SU-DHL-6 (cell line): Measurements from ENCODE around the gene UMODL1.

Experiments used
- H2AFZ ChIP-seq: fragments of 200-600 bp; sonication (generic); 2 replicates; pipeline ENCODE4 v1.6.1; 2014; ENCODE audit warnings: low read depth, mild to moderate bottlenecking, moderate library complexity, mixed read lengths, antibody characterized with exemption, low read length; ENCODE audit not compliant: severe bottlenecking
- H3F3A ChIP-seq: fragments of 200-600 bp; shearing (Covaris generic); 2 replicates; pipeline ENCODE4 v1.6.0; 2016; ENCODE audit warnings: antibody characterized with exemption, mild to moderate bottlenecking; ENCODE audit not compliant: insufficient read depth
- H3K27ac ChIP-seq: fragments of 200-600 bp; sonication (generic); 2 replicates; pipeline ENCODE4 v1.5.1; 2016; ENCODE audit warnings: low read depth, mild to moderate bottlenecking, low read length, moderate library complexity, mixed read lengths
- H3K27me3 ChIP-seq: fragments of 200-600 bp; sonication (generic), shearing (Covaris generic); 2 replicates; pipeline ENCODE4 v1.6.0; 2014; ENCODE audit warnings: mild to moderate bottlenecking, low read length
- H3K36me3 ChIP-seq: fragments of 200-600 bp; sonication (generic); 2 replicates; pipeline ENCODE4 v1.6.1; 2014; ENCODE audit warnings: mild to moderate bottlenecking, low read length, mixed read lengths
- H3K4me2 ChIP-seq: fragments of 300-600, 200-600 bp; shearing (Covaris generic), sonication (generic); 2 replicates; pipeline ENCODE4 v1.6.0; 2014; ENCODE audit warnings: low read length, low read depth, mild to moderate bottlenecking; ENCODE audit not compliant: poor library complexity, severe bottlenecking
- H3K4me3 ChIP-seq: fragments of 200-600 bp; sonication (generic); 2 replicates; pipeline ENCODE4 v1.5.1; 2014; ENCODE audit warnings: antibody characterized with exemption, low read length, mild to moderate bottlenecking, mixed read lengths; ENCODE audit not compliant: insufficient read depth, poor library complexity, severe bottlenecking
- H3K79me2 ChIP-seq: fragments of 200-600 bp; sonication (generic); 2 replicates; pipeline ENCODE4 v1.6.1; 2014; ENCODE audit warnings: mild to moderate bottlenecking, low read length, moderate library complexity; ENCODE audit not compliant: insufficient read depth
- H3K9ac ChIP-seq: fragments of 200-600 bp; sonication (generic); 2 replicates; pipeline ENCODE4 v1.7.0; 2014; ENCODE audit warnings: mild to moderate bottlenecking, low read length
- H3K9me2 ChIP-seq: fragments of 200-600 bp; sonication (generic); replicated peaks from 2 replicates; pipeline ENCODE4 v1.6.1; 2014; ENCODE audit warnings: low read length; ENCODE audit not compliant: insufficient read depth
- H3K9me3 ChIP-seq: fragments of 200-600 bp; sonication (generic); 2 replicates; pipeline ENCODE4 v1.6.1; 2014; ENCODE audit warnings: low read length, mixed read lengths; ENCODE audit not compliant: insufficient read depth
- H4K20me1 ChIP-seq: fragments of 200-600 bp; sonication (generic); 2 replicates; pipeline ENCODE4 v1.6.1; 2014; ENCODE audit warnings: low read depth, mild to moderate bottlenecking, antibody characterized with exemption, low read length, moderate library complexity, mixed read lengths
- EZH2phosphoT487 ChIP-seq: fragments of 200-600 bp; sonication (generic), shearing (Covaris generic); conservative IDR thresholded peaks from 2 replicates; pipeline ENCODE4 v1.6.1; 2018; ENCODE audit warnings: mild to moderate bottlenecking, antibody characterized with exemption, low read length, moderate library complexity, mixed read lengths
- TF ChIP-seq, protein P1 (sequence below): fragments of 200-600 bp; sonication (generic); IDR thresholded peaks from one replicate; pipeline ENCODE4 v1.5.1; 2017; ENCODE audit warnings: antibody characterized with exemption, mild to moderate bottlenecking, low read length, moderate library complexity; ENCODE audit not compliant: insufficient read depth, poor library complexity, severe bottlenecking

UMODL1 gene

DNA sequence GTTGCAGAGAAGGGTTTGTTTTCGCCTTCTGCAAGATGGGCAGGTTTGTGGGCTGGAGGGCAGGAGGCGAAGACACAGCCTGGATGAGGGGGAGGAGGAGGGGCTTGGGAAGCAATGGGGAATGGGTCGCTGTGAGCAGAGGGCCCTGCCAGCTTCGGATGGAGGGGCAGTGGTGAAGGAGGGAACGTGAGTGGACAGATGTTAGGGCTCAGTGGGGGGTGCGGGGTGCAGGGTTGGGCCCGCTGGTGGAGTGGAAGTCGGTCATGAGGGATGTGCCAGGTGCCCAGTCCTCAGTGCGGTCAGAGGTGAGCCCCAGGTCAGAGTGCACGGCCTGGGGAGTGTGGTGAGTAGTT, 92.4 kb downstream of the UMODL1 start:
- no peak for TF ChIP-seq EZH2phosphoT487
- TF ChIP-seq, protein P1, sequence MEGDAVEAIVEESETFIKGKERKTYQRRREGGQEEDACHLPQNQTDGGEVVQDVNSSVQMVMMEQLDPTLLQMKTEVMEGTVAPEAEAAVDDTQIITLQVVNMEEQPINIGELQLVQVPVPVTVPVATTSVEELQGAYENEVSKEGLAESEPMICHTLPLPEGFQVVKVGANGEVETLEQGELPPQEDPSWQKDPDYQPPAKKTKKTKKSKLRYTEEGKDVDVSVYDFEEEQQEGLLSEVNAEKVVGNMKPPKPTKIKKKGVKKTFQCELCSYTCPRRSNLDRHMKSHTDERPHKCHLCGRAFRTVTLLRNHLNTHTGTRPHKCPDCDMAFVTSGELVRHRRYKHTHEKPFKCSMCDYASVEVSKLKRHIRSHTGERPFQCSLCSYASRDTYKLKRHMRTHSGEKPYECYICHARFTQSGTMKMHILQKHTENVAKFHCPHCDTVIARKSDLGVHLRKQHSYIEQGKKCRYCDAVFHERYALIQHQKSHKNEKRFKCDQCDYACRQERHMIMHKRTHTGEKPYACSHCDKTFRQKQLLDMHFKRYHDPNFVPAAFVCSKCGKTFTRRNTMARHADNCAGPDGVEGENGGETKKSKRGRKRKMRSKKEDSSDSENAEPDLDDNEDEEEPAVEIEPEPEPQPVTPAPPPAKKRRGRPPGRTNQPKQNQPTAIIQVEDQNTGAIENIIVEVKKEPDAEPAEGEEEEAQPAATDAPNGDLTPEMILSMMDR, result no peak
- no peaks in the 10 kb centered on the region for H3K79me2 ChIP-seq
- H3K27me3 ChIP-seq, result no peaks in the 10 kb centered on the region
- no peaks in the 10 kb centered on the region for H3K36me3 ChIP-seq
- no peak overlapping the region for H3K9ac ChIP-seq
- H3K9me3 ChIP-seq, result no peaks in the 10 kb centered on the region
- H3K4me2 ChIP-seq, result no peak overlapping the region
- H3K4me3 ChIP-seq, result no peak overlapping the region
- H3F3A ChIP-seq, result no peaks in the 10 kb centered on the region
- H4K20me1 ChIP-seq, result no peaks in the 10 kb centered on the region
- no peaks in the 10 kb centered on the region for H3K9me2 ChIP-seq
- no peak overlapping the region for H2AFZ ChIP-seq
- H3K27ac ChIP-seq, result no peak overlapping the region

DNA sequence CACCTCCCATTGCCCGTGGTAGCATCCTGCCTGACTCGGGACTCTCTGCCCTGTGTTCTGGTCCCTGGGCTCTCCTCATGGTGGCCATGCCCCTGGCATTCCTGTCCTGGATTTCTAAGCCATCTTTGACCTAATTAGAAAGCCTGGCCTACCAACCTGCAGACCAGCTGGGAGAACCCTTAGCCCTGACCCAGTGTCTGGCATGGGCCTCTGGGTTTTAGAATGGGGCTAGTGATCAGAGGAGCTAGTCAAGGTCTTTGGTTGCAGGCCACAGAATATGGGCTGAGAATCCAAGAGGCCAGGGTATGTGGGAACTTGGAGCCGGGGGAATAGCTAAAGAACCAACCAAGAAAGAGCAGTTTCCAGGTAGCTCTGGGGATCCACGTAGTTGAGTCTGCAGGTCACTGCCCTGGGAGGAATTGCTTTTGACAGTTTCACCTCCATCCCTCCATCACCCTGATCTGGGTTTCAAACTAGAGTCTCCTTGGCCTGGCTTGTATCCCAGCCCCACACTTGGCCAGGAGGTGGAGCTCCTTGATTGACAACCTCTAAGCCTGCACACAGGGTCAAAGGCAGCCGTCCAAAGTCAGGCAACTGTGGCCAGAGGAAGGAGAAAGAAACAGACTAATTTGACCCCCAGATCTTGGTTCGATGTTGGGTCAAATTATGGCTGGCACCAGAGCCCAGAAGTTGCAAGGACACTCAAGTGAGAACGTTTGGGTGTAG, 93.1 kb downstream of the UMODL1 start:
- no peaks in the 10 kb centered on the region for H3K27me3 ChIP-seq
- no peak overlapping the region for H3K27ac ChIP-seq
- no peaks in the 10 kb centered on the region for H3K79me2 ChIP-seq
- H4K20me1 ChIP-seq, result no peaks in the 10 kb centered on the region
- H3K4me3 ChIP-seq, result no peak overlapping the region
- H2AFZ ChIP-seq, result no peak overlapping the region
- H3K9me3 ChIP-seq, result no peaks in the 10 kb centered on the region
- H3K4me2 ChIP-seq, result no peak overlapping the region
- H3K36me3 ChIP-seq, result no peaks in the 10 kb centered on the region
- no peak for TF ChIP-seq EZH2phosphoT487
- TF ChIP-seq, protein P1, result peak; percentile 80
- H3K9me2 ChIP-seq, result no peaks in the 10 kb centered on the region
- H3K9ac ChIP-seq, result no peak overlapping the region
- H3F3A ChIP-seq, result no peaks in the 10 kb centered on the region

DNA sequence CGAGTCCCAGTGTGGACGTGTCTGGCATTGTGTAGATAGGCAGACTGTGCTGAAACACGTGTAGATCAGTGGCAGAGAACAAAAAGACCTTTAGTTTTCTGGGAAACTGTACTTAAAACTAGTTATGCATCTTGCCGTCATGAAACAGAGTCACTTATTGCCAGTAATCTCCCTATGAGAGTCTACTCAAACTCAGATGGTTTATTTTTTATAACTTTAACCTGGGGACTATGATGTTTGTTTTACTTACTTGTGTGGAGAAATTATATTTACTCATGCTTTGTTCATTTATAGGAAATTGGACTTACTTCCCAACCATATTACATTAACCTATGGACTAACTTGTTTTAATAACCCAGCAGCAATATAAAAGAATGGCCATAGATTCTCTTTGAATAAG, 93.7 kb downstream of the UMODL1 start:
- no peak for TF ChIP-seq EZH2phosphoT487
- TF ChIP-seq, protein P1, result no peak
- no peak overlapping the region for H3K9ac ChIP-seq
- H3K9me3 ChIP-seq, result no peaks in the 10 kb centered on the region
- H3K9me2 ChIP-seq, result no peaks in the 10 kb centered on the region
- no peak overlapping the region for H3K4me2 ChIP-seq
- no peaks in the 10 kb centered on the region for H3K27me3 ChIP-seq
- H2AFZ ChIP-seq, result no peak overlapping the region
- no peaks in the 10 kb centered on the region for H3K79me2 ChIP-seq
- H3K4me3 ChIP-seq, result no peak overlapping the region
- H3K27ac ChIP-seq, result no peak overlapping the region
- no peaks in the 10 kb centered on the region for H4K20me1 ChIP-seq
- H3K36me3 ChIP-seq, result no peaks in the 10 kb centered on the region
- no peaks in the 10 kb centered on the region for H3F3A ChIP-seq
